HEK293T (cell line): ENCODE results near the gene FRMD1.

Source experiments
- CTCF ChIA-PET: fragments of 350-600 bp; formaldehyde crosslinking; extraction: SDS; loops from one replicate; lab custom pipeline; 2021; ENCODE audit warnings: antibody characterized with exemption, inconsistent platforms; lab: Yijun Ruan, JAX
- POLR2A ChIA-PET: fragments of 350-600 bp; formaldehyde crosslinking; extraction: SDS; loops from one replicate; lab custom pipeline; 2020; ENCODE audit warnings: antibody characterized with exemption, inconsistent platforms; lab: Yijun Ruan, JAX
- DNase-seq: peaks from one replicate; pipeline ENCODE4 v3.0.0; 2012; ENCODE audit warnings: mixed read lengths; ENCODE audit errors: extremely low spot score
- ARNT ChIP-seq: fragments of 450-650 bp; IDR thresholded peaks from 2 replicates; pipeline ENCODE4 v1.6.1; 2017; ENCODE audit warnings: mild to moderate bottlenecking
- BHLHE40 ChIP-seq: fragments of 450-650 bp; IDR thresholded peaks from 2 replicates; pipeline ENCODE4 v1.6.1; 2016; ENCODE audit warnings: mild to moderate bottlenecking, moderate library complexity, borderline replicate concordance
- CTBP1 ChIP-seq: fragments of 450-650 bp; IDR thresholded peaks from 2 replicates; pipeline ENCODE4 v1.6.1; 2016; ENCODE audit warnings: borderline replicate concordance
- ELF4 ChIP-seq: fragments of 450-650 bp; IDR thresholded peaks from 2 replicates; pipeline ENCODE4 v1.6.1; 2017; ENCODE audit warnings: antibody characterized with exemption
- FOXA1 ChIP-seq: fragments of 450-650 bp; IDR thresholded peaks from 2 replicates; pipeline ENCODE4 v1.6.1; 2016; ENCODE audit warnings: mild to moderate bottlenecking
- FOXK2 ChIP-seq: fragments of 450-650 bp; IDR thresholded peaks from 2 replicates; pipeline ENCODE4 v1.6.1; 2016; ENCODE audit warnings: mild to moderate bottlenecking
- FOXM1 ChIP-seq: fragments of 450-650 bp; IDR thresholded peaks from 2 replicates; pipeline ENCODE4 v1.6.1; 2017; ENCODE audit warnings: mild to moderate bottlenecking, borderline replicate concordance
- HDGF ChIP-seq: fragments of 450-650 bp; IDR thresholded peaks from 2 replicates; pipeline ENCODE4 v1.6.1; 2017; ENCODE audit warnings: antibody characterized with exemption, borderline replicate concordance
- L3MBTL2 ChIP-seq: fragments of 450-650 bp; conservative IDR thresholded peaks from 2 replicates; pipeline ENCODE4 v1.6.1; 2016; ENCODE audit warnings: mild to moderate bottlenecking
- LEF1 ChIP-seq: fragments of 450-650 bp; IDR thresholded peaks from 2 replicates; pipeline ENCODE4 v1.6.1; 2017; ENCODE audit warnings: mild to moderate bottlenecking, borderline replicate concordance
- NFRKB ChIP-seq: fragments of 450-650 bp; IDR thresholded peaks from 2 replicates; pipeline ENCODE4 v1.6.1; 2016; ENCODE audit warnings: mild to moderate bottlenecking, moderate library complexity
- PKNOX1 ChIP-seq: fragments of 450-650 bp; IDR thresholded peaks from 2 replicates; pipeline ENCODE4 v1.6.1; 2016
- SP1 ChIP-seq: fragments of 450-650 bp; IDR thresholded peaks from 2 replicates; pipeline ENCODE4 v1.6.1; 2017
- SUZ12 ChIP-seq: fragments of 450-650 bp; IDR thresholded peaks from 2 replicates; pipeline ENCODE4 v1.6.1; 2016; ENCODE audit warnings: mild to moderate bottlenecking
- TARDBP ChIP-seq: fragments of 450-650 bp; IDR thresholded peaks from 2 replicates; pipeline ENCODE4 v1.6.1; 2016
- ZNF384 ChIP-seq: fragments of 450-650 bp; IDR thresholded peaks from 2 replicates; pipeline ENCODE4 v1.6.1; 2016

Gene FRMD1

DNA sequence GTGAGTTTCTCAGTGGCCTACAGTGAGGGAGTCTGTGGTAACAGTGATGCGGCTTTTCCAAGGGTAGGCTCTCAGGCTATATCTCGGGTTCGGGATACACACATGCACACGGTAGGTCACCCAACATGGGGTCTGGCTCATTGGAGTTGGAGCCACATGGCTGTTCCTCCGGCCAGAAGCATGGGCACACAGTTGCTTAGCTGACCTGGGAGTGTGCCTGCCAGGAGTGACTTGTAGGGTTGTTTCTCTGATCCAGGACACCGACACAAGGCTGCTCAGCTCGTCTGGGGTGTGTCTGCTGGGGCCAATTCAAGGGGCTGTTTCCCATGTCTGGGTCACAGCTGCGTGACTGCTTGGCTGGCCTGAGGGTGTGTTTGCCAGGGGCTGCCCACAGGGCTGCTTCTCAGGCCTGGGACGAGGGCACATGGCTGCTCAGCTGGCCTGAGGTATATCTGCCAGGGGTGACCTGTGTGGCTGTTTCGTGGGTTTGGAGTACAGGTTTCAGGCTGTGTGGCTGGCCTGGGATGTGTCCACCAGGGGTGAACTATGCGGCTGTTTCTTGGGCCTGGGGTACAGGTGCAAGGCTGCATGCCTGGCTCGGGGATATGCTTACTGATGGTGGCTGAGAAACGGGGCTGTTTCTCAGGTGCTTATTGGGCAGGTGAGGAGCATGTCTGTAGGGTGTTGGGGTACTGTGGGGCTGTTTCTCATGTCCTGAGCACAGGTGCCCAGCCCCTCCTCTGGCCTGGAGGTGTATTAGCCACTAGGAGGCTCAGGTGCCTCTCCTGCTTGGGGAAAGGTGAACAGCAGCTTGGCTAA, 66.4 kb downstream of the FRMD1 start:
- TF ChIP-seq FOXK2 (no peak), HDGF (no peak), L3MBTL2 (no peak), PKNOX1 (no peak), LEF1 (no peak), FOXA1 (no peak), NFRKB (no peak)
- ChIA-PET CTCF (no interaction called here), POLR2A (no interaction called here)

DNA sequence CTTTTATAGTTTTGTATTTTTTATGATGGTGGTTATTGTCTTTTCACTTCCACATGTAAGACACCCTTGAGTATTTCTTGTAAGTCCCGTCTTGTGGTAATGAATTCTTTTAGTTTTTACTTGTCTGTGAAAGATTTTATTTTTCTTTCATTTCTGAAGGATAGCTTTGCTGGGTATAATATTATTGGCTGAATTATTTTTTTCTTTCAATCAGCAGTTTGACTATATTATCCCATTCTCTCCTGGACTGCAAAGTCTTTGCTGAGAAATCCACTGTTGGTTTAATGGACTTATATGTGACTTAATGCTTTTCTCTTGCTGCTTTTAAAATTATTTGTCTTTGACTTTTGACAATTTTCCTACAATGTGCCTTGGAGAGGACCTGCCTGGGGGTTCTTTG, 67.7 kb downstream of the FRMD1 start:
- ChIA-PET CTCF (no interaction called here), POLR2A (no interaction called here)
- TF ChIP-seq PKNOX1 (no peak), SUZ12 (no peak), SP1 (no peak), CTBP1 (no peak), L3MBTL2 (no peak), FOXM1 (no peak), NFRKB (no peak), FOXA1 (no peak), FOXK2 (no peak), HDGF (no peak), ELF4 (no peak)
- no peak for DNase-seq

More for the DNA sequence above, 66.4 kb downstream of the FRMD1 start:
- DNase-seq, result no peak

DNA sequence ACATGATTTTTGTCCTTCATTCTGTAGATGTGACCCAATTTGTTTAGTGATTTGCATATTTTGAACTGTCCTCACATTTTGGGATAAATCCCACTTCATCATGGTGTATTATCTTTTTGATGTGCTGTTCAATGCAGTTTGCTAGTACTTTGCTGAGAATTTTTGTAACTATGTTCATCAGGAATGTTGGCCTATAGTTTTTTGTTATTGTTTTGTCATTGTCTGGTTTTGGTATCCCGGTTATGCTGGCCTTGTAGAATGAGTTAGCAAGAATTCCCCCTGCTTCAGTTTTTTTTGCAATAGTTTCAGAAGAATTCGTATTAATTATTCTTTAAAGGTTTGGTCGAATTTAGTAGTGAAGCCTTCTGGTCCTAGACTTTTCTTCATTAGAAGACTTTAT, 69.7 kb downstream of the FRMD1 start:
- DNase-seq, result no peak
- CTCF ChIA-PET, result no interaction called here
- no peak for TF ChIP-seq HDGF
- TF ChIP-seq ELF4, result no peak
- no peak for TF ChIP-seq SUZ12

DNA sequence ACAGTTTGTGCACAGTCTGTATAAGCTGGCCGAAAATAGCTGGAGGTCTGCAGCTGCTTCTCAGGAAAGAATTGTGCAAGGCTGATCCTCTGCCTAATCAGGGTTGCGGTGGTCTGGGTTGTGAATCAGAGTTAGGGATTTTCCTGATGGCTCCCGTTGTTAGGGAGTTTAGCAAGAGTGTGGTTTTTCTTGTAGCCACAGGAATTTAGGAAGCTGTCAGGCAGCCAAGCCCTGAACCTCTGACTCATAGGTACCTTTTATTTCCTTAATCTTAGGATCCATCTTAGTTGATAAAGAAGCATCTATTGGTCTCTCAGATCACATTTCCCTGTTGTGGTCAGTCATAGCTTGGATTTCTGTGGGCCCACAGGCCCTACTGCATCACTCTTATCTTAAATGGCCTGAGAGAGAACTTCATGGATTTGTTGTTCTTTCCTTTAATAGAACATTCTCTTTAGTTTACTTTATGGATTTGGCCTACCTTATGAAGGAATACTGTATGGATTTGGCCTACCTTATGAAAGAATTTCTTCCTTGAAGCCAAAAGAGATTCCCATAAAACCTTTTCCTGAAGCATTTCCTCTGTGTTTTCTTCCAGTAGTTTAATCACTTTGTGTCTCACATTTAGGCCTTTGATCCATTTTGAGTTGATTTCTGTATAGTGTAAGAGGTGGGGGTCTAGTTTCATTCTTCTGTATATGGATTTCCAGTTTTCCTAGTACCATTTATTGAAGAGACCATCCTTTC, 71.2 kb downstream of the FRMD1 start:
- TF ChIP-seq LEF1 (no peak), SUZ12 (no peak), FOXA1 (no peak), FOXM1 (no peak), NFRKB (no peak), PKNOX1 (no peak), BHLHE40 (no peak), HDGF (no peak), L3MBTL2 (no peak), FOXK2 (no peak), CTBP1 (no peak), ZNF384 (no peak), SP1 (no peak), TARDBP (no peak), ARNT (no peak), ELF4 (no peak)
- CTCF ChIA-PET, result no interaction called here
- POLR2A ChIA-PET, result no interaction called here
- no peak for DNase-seq

More for the DNA sequence above, 69.7 kb downstream of the FRMD1 start:
- POLR2A ChIA-PET, result no interaction called here

GRCh38 chr6:168005796-168006195, 73.2 kb downstream of the FRMD1 start:
- no peak for DNase-seq
- CTCF ChIA-PET, result no interaction called here
- POLR2A ChIA-PET, result no interaction called here
- TF ChIP-seq SP1 (no peak), BHLHE40 (no peak), NFRKB (no peak), TARDBP (no peak), L3MBTL2 (no peak), LEF1 (no peak), HDGF (no peak), SUZ12 (no peak), PKNOX1 (no peak), ELF4 (no peak), FOXK2 (no peak)

DNA sequence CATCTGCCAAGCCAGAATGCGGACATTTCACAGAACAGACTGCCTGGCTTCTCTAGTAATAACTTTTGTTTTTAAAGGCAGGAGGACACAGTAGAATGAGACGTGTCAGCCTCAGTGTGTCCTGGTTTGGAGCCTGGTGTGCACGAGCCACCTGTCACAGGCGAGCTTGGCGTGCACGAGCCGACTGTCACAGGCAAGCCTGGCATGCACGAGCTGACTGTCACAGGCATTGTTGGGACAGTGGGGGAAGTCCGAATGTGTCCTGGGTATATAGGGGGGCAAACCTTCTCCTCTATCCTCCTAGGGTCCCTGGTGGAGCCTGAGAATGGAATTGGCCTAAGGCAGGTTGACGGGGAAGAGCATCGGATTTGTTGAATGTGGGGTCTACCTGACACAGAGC, 74.1 kb downstream of the FRMD1 start:
- POLR2A ChIA-PET, result no interaction called here
- CTCF ChIA-PET, result no interaction called here
- DNase-seq, result no peak
- TF ChIP-seq HDGF (no peak), SP1 (no peak), BHLHE40 (no peak), FOXK2 (no peak), LEF1 (no peak), ELF4 (no peak), L3MBTL2 (no peak), SUZ12 (no peak), NFRKB (no peak), FOXM1 (no peak), FOXA1 (no peak), CTBP1 (no peak)
